Liver (tissue), 9 donors: ENCODE data around the gene GLOD4. TPM values are rescaled to one million over a fixed set of nuclear protein-coding genes. Genes with fewer than 3 reads are reported as not detected.

ENCODE experiments used
- DNase-seq: peaks from one replicate; pipeline ENCODE4 v3.0.0-alpha.2; 2017; ENCODE audit warnings: low spot score
- H3K27ac ChIP-seq, 2 donors: one replicate each; pipeline ENCODE4 v1.7.0; 2013; ENCODE audit warnings: inconsistent platforms in 2 of 2, low read length in 2 of 2, control low read depth in 1 of 2, low read depth in 1 of 2, mild to moderate bottlenecking in 1 of 2
- H3K27me3 ChIP-seq, 4 donors: one replicate each; pipeline versions ENCODE4 v1.6.1 to v1.7.0; 2013; ENCODE audit warnings: low read length in 3 of 4, inconsistent platforms in 1 of 4, mild to moderate bottlenecking in 1 of 4, moderate library complexity in 1 of 4; ENCODE audit not compliant: control insufficient read depth in 4 of 4, insufficient read depth in 4 of 4
- H3K36me3 ChIP-seq, 4 donors: one replicate each; pipeline versions ENCODE4 v1.6.1 to v1.7.0; 2013; ENCODE audit warnings: low read length in 3 of 4, mild to moderate bottlenecking in 3 of 4, low read depth in 1 of 4, moderate library complexity in 1 of 4; ENCODE audit not compliant: control insufficient read depth in 4 of 4, insufficient read depth in 3 of 4
- H3K4me1 ChIP-seq, 4 donors: one replicate each; pipeline versions ENCODE4 v1.6.1 to v1.7.0; 2013; ENCODE audit warnings: low read length in 3 of 4, mild to moderate bottlenecking in 3 of 4, moderate library complexity in 1 of 4; ENCODE audit not compliant: control insufficient read depth in 4 of 4, insufficient read depth in 4 of 4
- H3K4me3 ChIP-seq, 3 donors: one replicate each; pipeline versions ENCODE4 v1.6.1 to v1.7.0; 2013; ENCODE audit warnings: low read length in 3 of 3, control low read depth in 1 of 3, low read depth in 1 of 3, mild to moderate bottlenecking in 1 of 3
- H3K9ac ChIP-seq, 2 donors: one replicate each; pipeline ENCODE4 v1.7.0; 2013; ENCODE audit warnings: low read length in 2 of 2, mild to moderate bottlenecking in 2 of 2, moderate library complexity in 2 of 2, control low read depth in 1 of 2, low read depth in 1 of 2
- H3K9me3 ChIP-seq, 4 donors: one replicate each; pipeline versions ENCODE4 v1.6.1 to v1.7.0; 2013; ENCODE audit warnings: low read length in 3 of 4; ENCODE audit not compliant: control insufficient read depth in 4 of 4
- EGR1 ChIP-seq, 2 donors: IDR thresholded peaks; 2 replicates each; pipeline ENCODE4 v1.6.1; 2016 to 2018; ENCODE audit warnings: antibody characterized with exemption in 2 of 2, low read depth in 2 of 2
- FOXA1 ChIP-seq: IDR thresholded peaks from 2 replicates; pipeline ENCODE4 v1.6.1; 2016; ENCODE audit warnings: antibody characterized with exemption
- FOXA2 ChIP-seq: IDR thresholded peaks from 2 replicates; pipeline ENCODE4 v1.6.1; 2016; ENCODE audit warnings: antibody characterized with exemption
- GABPA ChIP-seq, 2 donors: IDR thresholded peaks in 1 of 2; conservative IDR thresholded peaks in 1 of 2; 2 replicates each; pipeline ENCODE4 v1.6.1; 2016; ENCODE audit warnings: antibody characterized with exemption in 2 of 2, mild to moderate bottlenecking in 1 of 2, moderate library complexity in 1 of 2
- HNF4A ChIP-seq, 2 donors: conservative IDR thresholded peaks; 2 replicates each; pipeline ENCODE4 v1.6.1; 2016; ENCODE audit warnings: antibody characterized with exemption in 2 of 2, mild to moderate bottlenecking in 2 of 2
- HNF4G ChIP-seq: IDR thresholded peaks from 2 replicates; pipeline ENCODE4 v1.6.1; 2016; ENCODE audit warnings: antibody characterized with exemption
- JUND ChIP-seq, 2 donors: IDR thresholded peaks; 2 replicates each; pipeline ENCODE4 v1.6.1; 2016; ENCODE audit warnings: antibody characterized with exemption in 2 of 2
- NR2F2 ChIP-seq: IDR thresholded peaks from 2 replicates; pipeline ENCODE4 v1.6.1; 2016; ENCODE audit warnings: antibody characterized with exemption
- RAD21 ChIP-seq, 2 donors: IDR thresholded peaks; 2 replicates each; pipeline ENCODE4 v1.6.1; 2016; ENCODE audit warnings: antibody characterized with exemption in 2 of 2, mild to moderate bottlenecking in 2 of 2
- RXRA ChIP-seq, 2 donors: IDR thresholded peaks; 2 replicates each; pipeline ENCODE4 v1.6.1; 2017 to 2018; ENCODE audit warnings: antibody characterized with exemption in 2 of 2, mild to moderate bottlenecking in 1 of 2
- SP1 ChIP-seq: IDR thresholded peaks from 2 replicates; pipeline ENCODE4 v1.6.1; 2018; ENCODE audit warnings: antibody characterized with exemption, mild to moderate bottlenecking
- TAF1 ChIP-seq: conservative IDR thresholded peaks from 2 replicates; pipeline ENCODE4 v1.6.1; 2016; ENCODE audit warnings: antibody characterized with exemption, mild to moderate bottlenecking
- YY1 ChIP-seq: IDR thresholded peaks from 2 replicates; pipeline ENCODE4 v1.6.1; 2016; ENCODE audit warnings: antibody characterized with exemption, mild to moderate bottlenecking
- WGBS: extraction: QIAGEN DNeasy Blood & Tissue Kit; methylation state at CpG from one replicate; pipeline ENCODE4 v1.1.7; 2013; 5-methylcytosine and 5-hydroxymethylcytosine counted together
- polyA plus RNA-seq, 2 donors: library from polyadenylated mRNA; stranded (reverse) in 1 of 2; unstranded in 1 of 2; fragments of 200-250 nt in 1 of 2; fragments of >200 nt in 1 of 2; fragmentation: Nextera tagmentation in 1 of 2; extraction: Ambion mirVana in 1 of 2; gene quantifications; one replicate each; pipeline versions ENCODE4 v1.2.1 to v1.2.3, GENCODE V29; 2013 to 2015
- total RNA-seq, 2 donors: library from RNA; depleted of rRNA; stranded (reverse); fragments of >200 nt; gene quantifications; one replicate each; pipeline ENCODE4 v1.2.3, GENCODE V29; 2014
- TF ChIP-seq, protein P1 (sequence below): fragments of 150-350 bp; IDR thresholded peaks from 2 replicates; pipeline ENCODE4 v1.5.1; 2017; ENCODE audit warnings: improper control_type of control experiment, low read depth, low read length; ENCODE audit not compliant: missing input control
- TF ChIP-seq, protein P2 (sequence below): IDR thresholded peaks from 2 replicates; pipeline ENCODE4 v1.6.1; 2016; ENCODE audit warnings: antibody characterized with exemption, mild to moderate bottlenecking
- TF ChIP-seq, protein P3 (sequence below): IDR thresholded peaks from 2 replicates; pipeline ENCODE4 v1.6.1; 2016; ENCODE audit warnings: antibody characterized with exemption
- TF ChIP-seq, protein P4 (sequence below): IDR thresholded peaks from 2 replicates; pipeline ENCODE4 v1.6.1; 2016; ENCODE audit warnings: antibody characterized with exemption
- TF ChIP-seq, protein P5 (sequence below): IDR thresholded peaks from 2 replicates; pipeline ENCODE4 v1.6.1; 2016; ENCODE audit warnings: antibody characterized with exemption
- donor health status: healthy.
- donor health status: healthy.
- donor health status: healthy.
- donor health status: healthy.
- donor health status: healthy.

GLOD4 gene
- total and polyA plus RNA-seq, 4 donors: 26.1 to 50.5 (median 39.0) TPM

DNA sequence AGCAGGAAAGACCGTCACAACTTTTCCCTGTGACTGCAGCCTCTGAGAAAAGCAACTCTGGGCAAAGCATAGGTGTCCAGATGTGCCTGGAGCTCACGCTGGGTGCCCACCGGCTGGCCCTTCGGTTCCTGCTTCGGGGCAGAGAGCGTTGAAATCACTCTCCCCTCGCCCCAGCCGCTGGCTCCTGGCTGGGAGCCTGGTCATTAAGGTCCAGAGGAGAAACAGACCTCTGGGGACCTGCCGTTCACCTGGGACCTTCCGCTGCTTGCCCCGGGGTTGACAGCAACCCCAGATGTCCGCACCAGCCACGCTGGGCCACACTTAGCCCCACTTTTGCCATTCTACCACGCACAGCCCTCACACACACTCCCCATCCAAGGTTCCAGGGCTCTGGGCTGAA, 13.2 kb upstream of the GLOD4 start:
- DNase-seq: no peak
- H3K9ac ChIP-seq: peak overlapping the region; percentile 39 to 47
- peaks cover 1 to 12% (median 10%) of the 10 kb centered on the region in 4 donors for H3K36me3 ChIP-seq
- TF ChIP-seq, protein P1, sequence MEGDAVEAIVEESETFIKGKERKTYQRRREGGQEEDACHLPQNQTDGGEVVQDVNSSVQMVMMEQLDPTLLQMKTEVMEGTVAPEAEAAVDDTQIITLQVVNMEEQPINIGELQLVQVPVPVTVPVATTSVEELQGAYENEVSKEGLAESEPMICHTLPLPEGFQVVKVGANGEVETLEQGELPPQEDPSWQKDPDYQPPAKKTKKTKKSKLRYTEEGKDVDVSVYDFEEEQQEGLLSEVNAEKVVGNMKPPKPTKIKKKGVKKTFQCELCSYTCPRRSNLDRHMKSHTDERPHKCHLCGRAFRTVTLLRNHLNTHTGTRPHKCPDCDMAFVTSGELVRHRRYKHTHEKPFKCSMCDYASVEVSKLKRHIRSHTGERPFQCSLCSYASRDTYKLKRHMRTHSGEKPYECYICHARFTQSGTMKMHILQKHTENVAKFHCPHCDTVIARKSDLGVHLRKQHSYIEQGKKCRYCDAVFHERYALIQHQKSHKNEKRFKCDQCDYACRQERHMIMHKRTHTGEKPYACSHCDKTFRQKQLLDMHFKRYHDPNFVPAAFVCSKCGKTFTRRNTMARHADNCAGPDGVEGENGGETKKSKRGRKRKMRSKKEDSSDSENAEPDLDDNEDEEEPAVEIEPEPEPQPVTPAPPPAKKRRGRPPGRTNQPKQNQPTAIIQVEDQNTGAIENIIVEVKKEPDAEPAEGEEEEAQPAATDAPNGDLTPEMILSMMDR: no peak
- TF ChIP-seq SP1: no peak
- no peak for TF ChIP-seq TAF1
- TF ChIP-seq YY1: no peak
- no peak for TF ChIP-seq HNF4G
- no peak for TF ChIP-seq GABPA (IDR thresholded peaks at IDR 0.05 in 1 of 2, conservative IDR thresholded peaks at IDR 0.05 in 1 of 2)
- TF ChIP-seq, protein P2, sequence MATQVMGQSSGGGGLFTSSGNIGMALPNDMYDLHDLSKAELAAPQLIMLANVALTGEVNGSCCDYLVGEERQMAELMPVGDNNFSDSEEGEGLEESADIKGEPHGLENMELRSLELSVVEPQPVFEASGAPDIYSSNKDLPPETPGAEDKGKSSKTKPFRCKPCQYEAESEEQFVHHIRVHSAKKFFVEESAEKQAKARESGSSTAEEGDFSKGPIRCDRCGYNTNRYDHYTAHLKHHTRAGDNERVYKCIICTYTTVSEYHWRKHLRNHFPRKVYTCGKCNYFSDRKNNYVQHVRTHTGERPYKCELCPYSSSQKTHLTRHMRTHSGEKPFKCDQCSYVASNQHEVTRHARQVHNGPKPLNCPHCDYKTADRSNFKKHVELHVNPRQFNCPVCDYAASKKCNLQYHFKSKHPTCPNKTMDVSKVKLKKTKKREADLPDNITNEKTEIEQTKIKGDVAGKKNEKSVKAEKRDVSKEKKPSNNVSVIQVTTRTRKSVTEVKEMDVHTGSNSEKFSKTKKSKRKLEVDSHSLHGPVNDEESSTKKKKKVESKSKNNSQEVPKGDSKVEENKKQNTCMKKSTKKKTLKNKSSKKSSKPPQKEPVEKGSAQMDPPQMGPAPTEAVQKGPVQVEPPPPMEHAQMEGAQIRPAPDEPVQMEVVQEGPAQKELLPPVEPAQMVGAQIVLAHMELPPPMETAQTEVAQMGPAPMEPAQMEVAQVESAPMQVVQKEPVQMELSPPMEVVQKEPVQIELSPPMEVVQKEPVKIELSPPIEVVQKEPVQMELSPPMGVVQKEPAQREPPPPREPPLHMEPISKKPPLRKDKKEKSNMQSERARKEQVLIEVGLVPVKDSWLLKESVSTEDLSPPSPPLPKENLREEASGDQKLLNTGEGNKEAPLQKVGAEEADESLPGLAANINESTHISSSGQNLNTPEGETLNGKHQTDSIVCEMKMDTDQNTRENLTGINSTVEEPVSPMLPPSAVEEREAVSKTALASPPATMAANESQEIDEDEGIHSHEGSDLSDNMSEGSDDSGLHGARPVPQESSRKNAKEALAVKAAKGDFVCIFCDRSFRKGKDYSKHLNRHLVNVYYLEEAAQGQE: no peak
- no peak for TF ChIP-seq FOXA2
- H3K4me3 ChIP-seq: no peak overlapping the region
- H3K27ac ChIP-seq: peak overlapping the region in 1 of 2 donors; percentile 54
- H3K4me1 ChIP-seq: peaks cover 0 to 7% (median 3%) of the 10 kb centered on the region in 4 donors
- no peaks in the 10 kb centered on the region for H3K9me3 ChIP-seq
- no peaks in the 10 kb centered on the region for H3K27me3 ChIP-seq
- 75% methylated on average over 14 of the region's 14 CpGs for WGBS

DNA sequence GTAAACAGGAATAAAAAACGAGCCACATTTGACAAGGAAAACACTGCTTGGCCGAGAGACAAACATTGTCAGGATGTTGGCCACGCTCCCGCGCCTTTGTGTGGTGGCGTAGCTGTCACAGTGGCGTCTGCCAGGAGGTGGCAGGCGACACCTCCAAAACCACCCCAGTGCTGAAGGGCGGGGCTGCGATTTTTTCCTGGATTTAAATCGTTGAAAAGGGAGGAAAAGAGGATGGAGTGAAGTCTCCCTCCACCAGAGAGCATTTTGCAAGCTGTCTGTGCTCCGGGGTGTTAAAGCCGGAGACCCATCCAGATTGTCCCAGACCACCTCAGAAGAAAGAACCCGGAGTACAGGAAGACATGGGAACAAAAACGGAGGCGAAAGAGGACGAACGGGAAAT, 12.8 kb upstream of the GLOD4 start:
- peaks cover 0 to 7% (median 3%) of the 10 kb centered on the region in 4 donors for H3K4me1 ChIP-seq
- DNase-seq: peak; percentile 52
- peak overlapping the region in 1 of 2 donors; percentile 54 for H3K27ac ChIP-seq
- peak overlapping the region; percentile 39 to 47 for H3K9ac ChIP-seq
- no peak overlapping the region for H3K4me3 ChIP-seq
- no peaks in the 10 kb centered on the region for H3K9me3 ChIP-seq
- no peaks in the 10 kb centered on the region for H3K27me3 ChIP-seq
- WGBS: 19% methylated on average over 18 of the region's 18 CpGs
- H3K36me3 ChIP-seq: peaks cover 1 to 16% (median 10%) of the 10 kb centered on the region in 4 donors
- TF ChIP-seq, protein P3, sequence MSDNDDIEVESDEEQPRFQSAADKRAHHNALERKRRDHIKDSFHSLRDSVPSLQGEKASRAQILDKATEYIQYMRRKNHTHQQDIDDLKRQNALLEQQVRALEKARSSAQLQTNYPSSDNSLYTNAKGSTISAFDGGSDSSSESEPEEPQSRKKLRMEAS: no peak
- TF ChIP-seq TAF1 (no peak), GABPA (IDR thresholded peaks at IDR 0.05 in 1 of 2, conservative IDR thresholded peaks at IDR 0.05 in 1 of 2) (no peak), NR2F2 (peak; percentile 41), EGR1 (IDR thresholded peaks at IDR 0.05; ENCODE audit: low read depth in 2 of 2) (no peak), SP1 (no peak), JUND (IDR thresholded peaks at IDR 0.05) (no peak), RAD21 (IDR thresholded peaks at IDR 0.05) (peak; percentile 98), FOXA1 (no peak), FOXA2 (no peak), HNF4G (no peak), YY1 (no peak), RXRA (IDR thresholded peaks at IDR 0.05) (no peak), HNF4A (conservative IDR thresholded peaks at IDR 0.05) (no peak)
- TF ChIP-seq, protein P4, sequence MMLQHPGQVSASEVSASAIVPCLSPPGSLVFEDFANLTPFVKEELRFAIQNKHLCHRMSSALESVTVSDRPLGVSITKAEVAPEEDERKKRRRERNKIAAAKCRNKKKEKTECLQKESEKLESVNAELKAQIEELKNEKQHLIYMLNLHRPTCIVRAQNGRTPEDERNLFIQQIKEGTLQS: peak; percentile 25
- TF ChIP-seq, protein P5, sequence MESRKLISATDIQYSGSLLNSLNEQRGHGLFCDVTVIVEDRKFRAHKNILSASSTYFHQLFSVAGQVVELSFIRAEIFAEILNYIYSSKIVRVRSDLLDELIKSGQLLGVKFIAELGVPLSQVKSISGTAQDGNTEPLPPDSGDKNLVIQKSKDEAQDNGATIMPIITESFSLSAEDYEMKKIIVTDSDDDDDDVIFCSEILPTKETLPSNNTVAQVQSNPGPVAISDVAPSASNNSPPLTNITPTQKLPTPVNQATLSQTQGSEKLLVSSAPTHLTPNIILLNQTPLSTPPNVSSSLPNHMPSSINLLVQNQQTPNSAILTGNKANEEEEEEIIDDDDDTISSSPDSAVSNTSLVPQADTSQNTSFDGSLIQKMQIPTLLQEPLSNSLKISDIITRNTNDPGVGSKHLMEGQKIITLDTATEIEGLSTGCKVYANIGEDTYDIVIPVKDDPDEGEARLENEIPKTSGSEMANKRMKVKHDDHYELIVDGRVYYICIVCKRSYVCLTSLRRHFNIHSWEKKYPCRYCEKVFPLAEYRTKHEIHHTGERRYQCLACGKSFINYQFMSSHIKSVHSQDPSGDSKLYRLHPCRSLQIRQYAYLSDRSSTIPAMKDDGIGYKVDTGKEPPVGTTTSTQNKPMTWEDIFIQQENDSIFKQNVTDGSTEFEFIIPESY: no peak
- TF ChIP-seq, protein P2: no peak
- TF ChIP-seq, protein P1: peak; percentile 93
